HG02938 (cell line): ENCODE data around the gene ACP2.

Experiments used
- ATAC-seq: cut with Tn5 transposase; IDR thresholded peaks from one replicate; pipeline ENCODE4 v1.9.1; 2021; ENCODE audit warnings: mild to moderate bottlenecking, moderate library complexity; ENCODE audit not compliant: unreplicated experiment

ACP2 gene

GRCh38 chr11:47248664-47249377, at the start of gene ACP2:
Gene ACP2 (minus strand): TSS chr11:47248814. CDS start chr11:47248789, 25 bp downstream.
- peak; percentile 87 for ATAC-seq

DNA sequence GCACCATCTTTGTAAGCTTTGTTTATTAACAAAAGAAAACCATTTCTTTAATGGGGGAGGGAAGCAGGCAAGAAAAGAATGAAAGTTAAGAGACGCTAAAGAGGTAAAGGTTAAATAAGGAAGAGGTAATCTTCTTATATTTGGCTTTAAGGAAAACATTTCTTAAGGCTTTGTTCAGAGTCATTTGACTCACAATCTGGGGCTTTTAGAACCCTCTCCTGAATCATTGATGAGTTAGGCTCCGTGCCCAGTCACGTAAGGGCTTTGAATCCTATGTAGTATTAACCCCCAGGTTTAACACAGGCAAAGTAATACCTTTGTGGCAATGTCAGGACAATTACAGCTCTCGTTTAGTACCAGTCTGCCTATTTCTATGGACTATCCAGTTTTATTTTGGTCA, 47.4 kb upstream of the ACP2 start:
- ATAC-seq: no peak

- ATAC-seq: no peak
Measured at GRCh38 chr11:47295385-47295784, 46.8 kb upstream of the ACP2 start.

GRCh38 chr11:47289856-47290255, 41.2 kb upstream of the ACP2 start:
- ATAC-seq: no peak

DNA sequence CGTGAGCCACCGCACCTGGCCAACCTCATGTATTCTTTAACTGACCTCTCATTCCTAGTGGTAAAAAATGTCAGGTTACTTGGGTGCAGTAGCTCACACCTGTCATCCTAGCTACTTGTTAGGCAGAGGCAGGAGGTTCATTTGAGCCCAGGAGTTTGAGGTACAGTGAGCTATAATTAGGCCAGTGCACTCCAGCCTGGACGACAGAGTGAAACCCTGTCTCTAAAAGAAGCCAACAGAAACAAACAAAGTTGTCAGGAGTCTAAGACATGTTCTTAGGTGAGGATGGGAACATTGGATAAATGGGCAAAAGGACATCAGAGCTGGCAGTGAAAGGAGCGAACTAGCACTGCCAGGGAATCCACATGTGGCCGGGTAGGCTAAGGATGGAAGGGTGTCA, 39.5 kb upstream of the ACP2 start:
- no peak for ATAC-seq

GRCh38 chr11:47285969-47286770, 37.6 kb upstream of the ACP2 start:
- ATAC-seq: no peak

- ATAC-seq: no peak
Measured at GRCh38 chr11:47284151-47284550, 35.5 kb upstream of the ACP2 start.

GRCh38 chr11:47282462-47282861, 33.8 kb upstream of the ACP2 start:
- ATAC-seq: no peak

GRCh38 chr11:47280860-47281259, 32.2 kb upstream of the ACP2 start:
- ATAC-seq: no peak

DNA sequence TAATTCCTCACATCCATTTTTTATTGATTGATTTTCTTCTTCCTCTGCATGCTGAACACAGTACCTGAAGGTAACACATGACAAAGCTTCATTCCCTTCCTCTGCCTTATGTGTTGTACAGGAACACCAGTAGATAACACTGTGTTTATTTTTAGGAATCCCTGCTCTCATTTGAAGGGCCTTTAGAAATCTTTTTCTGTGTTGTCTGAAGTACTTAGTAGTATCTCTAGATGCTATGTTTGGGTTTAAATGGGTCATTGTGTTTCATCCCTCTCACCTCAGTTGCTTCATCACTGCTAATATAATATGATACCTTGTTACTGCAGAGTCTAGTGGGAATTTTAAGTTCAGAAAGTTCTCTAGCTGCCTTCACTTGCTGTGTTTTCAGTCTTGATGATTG, 31.5 kb upstream of the ACP2 start:
- no peak for ATAC-seq

DNA sequence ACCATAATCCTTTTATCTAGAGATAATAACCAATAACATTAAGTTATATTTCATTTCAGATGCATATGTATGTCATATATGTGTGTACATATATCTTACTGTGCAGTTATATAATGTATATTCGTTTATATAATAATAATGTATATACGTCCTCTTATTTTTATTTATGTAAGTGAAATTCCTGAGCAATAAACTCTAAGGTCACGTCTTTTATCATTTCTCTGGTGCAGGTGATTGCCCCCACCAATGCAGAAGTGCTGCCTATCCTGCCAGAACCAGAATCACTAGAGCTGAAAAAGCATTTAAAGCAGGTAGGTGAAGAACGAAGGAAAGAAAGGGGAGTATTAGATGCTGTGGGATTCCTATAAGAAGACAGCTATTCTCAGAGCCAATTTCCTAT, 30.2 kb upstream of the ACP2 start:
- ATAC-seq: no peak

GRCh38 chr11:47278058-47278457, 29.4 kb upstream of the ACP2 start:
- no peak for ATAC-seq

DNA sequence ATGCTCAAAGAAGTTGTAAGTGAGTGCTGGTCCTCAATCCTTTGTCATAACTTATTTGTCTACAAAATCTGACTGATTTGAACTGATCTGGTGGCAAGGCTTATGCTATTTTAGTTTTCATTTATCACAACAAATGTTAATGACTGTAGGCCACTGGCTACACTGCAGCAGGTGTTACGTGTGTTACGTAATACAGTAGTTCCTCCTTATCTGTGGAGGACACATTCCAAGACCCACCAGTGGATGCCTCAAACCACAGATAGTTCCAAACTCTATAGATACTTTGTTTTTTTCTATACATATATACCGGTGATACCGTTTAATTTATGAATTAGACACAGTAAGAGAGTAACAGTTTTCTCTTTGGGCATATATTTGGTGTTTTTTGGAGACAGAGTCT, 28.3 kb upstream of the ACP2 start:
- ATAC-seq: no peak

DNA sequence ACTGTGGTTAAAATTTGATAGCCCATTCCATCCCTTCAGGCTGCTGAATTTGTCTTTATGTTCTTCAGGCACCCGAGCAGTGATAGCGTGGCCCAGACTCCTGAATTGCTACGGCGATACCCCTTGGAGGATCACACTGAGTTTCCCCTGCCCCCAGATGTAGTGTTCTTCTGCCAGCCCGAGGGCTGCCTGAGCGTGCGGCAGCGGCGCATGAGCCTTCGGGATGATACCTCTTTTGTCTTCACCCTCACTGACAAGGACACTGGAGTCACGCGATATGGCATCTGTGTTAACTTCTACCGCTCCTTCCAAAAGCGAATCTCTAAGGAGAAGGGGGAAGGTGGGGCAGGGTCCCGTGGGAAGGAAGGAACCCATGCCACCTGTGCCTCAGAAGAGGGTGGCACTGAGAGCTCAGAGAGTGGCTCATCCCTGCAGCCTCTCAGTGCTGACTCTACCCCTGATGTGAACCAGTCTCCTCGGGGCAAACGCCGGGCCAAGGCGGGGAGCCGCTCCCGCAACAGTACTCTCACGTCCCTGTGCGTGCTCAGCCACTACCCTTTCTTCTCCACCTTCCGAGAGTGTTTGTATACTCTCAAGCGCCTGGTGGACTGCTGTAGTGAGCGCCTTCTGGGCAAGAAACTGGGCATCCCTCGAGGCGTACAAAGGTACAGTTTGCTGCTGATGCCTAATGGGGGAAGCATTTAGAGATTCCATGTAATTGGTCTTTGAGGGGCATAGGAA, 26.1 kb upstream of the ACP2 start:
- no peak for ATAC-seq

GRCh38 chr11:47272706-47273105, 24.1 kb upstream of the ACP2 start:
- ATAC-seq: no peak

DNA sequence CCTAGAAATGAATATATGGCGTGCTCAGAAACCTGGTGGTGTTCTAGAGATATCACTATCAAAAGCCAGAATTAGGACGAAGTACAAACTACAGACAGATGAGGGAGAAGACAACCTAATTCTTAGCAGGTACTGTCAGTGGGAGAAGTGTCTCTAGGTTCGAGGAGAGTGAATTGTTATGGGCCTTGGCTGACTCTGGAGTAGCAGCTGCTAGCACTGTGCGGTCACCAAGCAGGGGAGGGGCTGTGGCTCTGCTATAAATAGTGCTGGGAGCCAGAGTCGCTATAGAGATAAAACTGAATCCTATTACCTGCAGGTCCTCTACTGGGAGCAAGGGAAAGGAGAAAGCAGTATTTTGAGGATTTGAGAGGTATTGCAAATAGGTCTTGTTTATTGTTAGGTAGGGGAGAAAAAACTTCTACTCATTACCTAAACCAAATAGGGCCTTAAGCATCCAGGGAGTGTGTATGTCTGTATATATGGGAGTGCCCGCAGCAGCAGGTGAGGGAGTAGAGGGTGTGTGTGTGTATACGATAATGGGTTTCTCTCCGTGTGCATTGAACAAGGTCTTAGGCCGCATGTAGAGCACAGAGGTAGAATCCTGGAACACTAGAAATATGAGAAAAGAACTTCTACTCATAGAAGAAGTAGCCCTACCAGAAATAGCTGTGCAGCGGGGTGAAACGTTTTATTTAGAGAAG, 23.5 kb upstream of the ACP2 start:
- ATAC-seq: no peak

GRCh38 chr11:47271328-47271727, 22.7 kb upstream of the ACP2 start:
- ATAC-seq: no peak

GRCh38 chr11:47270331-47271271, 22.0 kb upstream of the ACP2 start:
- no peak for ATAC-seq

DNA sequence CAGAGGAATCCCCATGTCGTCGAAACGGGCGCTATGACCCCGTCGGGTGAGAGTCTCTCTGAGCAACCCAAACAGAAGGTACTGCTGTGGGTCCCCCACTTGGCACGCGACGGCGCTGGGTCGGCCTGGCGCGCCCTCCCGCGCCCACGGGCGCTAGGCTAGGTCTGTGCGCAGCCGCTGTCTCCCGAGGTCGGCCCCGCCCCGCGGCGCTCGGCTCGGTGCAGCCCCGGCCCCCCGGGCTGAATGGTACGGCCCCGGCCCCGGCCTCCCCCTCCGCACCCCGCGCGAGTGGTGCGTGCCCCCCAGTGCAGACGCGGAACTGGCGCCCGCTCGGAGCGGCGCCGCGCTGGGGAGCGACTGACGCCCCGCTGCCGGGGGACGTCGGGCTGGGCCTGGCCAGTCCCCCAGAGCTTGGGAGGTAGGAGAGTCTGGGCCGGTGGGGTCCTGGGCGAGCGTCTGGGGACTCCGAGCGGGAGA, 21.3 kb upstream of the ACP2 start, which contains the start of gene MADD:
Gene MADD, plus strand, starts transcription at position 305 of the 477 bp plus-strand sequence.
- ATAC-seq: peak; percentile 52
